ENCODE measurements around the gene RBM10.
A peak's percentile ranks its signal among the peaks of the same experiment; 100 is the strongest.
"Not testable (repeated sequence)": the region's sequence is repeated elsewhere in the genome, so short reads cannot be mapped to it uniquely, and the experiment has no call there.

The RBM10 gene

GRCh38 chrX:47129157-47129898, 15.7 kb upstream of the RBM10 start:
- DNase-seq (ENCODE audit: low read depth), result peak; percentile 95
- TF ChIP-seq CTCF (conservative IDR thresholded peaks at IDR 0.05; ENCODE audit: control insufficient read depth, insufficient read depth, low read depth, low read length), result no peak
- H3K4me3 ChIP-seq (ENCODE audit: control insufficient read depth, low read depth, low read length), result peak overlapping the region; percentile 68

GRCh38 chrX:47129899-47130358, 15.1 kb upstream of the RBM10 start:
- peak; percentile 16 for DNase-seq (ENCODE audit: low read depth)
- no peak for TF ChIP-seq CTCF (conservative IDR thresholded peaks at IDR 0.05; ENCODE audit: control insufficient read depth, insufficient read depth, low read depth, low read length)
- peak overlapping the region; percentile 68 for H3K4me3 ChIP-seq (ENCODE audit: control insufficient read depth, low read depth, low read length)

- no peak overlapping the region for H3K4me3 ChIP-seq (ENCODE audit: control insufficient read depth, low read depth, low read length)
- TF ChIP-seq CTCF (conservative IDR thresholded peaks at IDR 0.05; ENCODE audit: control insufficient read depth, insufficient read depth, low read depth, low read length), result no peak
- DNase-seq (ENCODE audit: low read depth), result no peak
These were observed 11.5 kb upstream of the RBM10 start for GRCh38 chrX:47133493-47133892.

DNA sequence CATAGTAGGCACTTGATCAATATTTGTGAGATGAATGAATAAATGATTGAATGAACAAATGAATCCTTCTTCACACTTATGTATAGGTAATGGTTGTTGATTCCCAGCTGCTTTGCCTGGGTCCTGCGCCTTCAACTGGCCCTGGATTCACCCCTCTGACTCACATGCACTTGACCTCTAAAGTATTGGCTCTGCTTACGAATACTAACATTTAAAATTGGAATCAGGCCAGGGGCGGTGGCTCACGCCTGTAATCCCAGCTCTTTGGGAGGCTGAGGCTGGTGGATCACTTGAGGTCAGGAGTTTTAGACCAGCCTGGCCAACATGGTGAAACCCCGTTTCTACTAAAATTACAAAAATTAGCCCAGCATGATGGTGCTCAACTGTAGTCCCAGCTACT, 9.4 kb upstream of the RBM10 start:
- peak; percentile 80 for DNase-seq (ENCODE audit: low read depth)
- not testable (repeated sequence) for H3K4me3 ChIP-seq (ENCODE audit: control insufficient read depth, low read depth, low read length)

DNA sequence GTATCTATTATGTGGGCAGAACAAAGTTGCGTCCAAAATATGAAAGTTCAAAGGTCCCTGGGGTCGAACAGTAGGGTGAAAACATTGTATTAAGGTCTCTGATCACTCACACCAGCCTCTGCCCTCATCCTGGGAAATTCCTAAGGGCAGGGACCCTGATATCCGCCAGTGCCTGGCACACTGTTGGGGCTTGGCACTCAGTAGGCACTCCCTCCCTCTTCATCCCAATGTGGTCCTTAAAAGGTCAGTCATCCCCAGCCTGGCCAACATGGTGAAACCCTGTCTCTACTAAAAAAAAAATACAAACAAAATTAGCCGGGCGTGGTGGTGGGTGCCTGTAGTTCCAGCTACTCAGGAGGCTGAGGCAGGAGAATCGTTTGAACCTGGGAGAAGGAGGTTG, 6.8 kb upstream of the RBM10 start:
- H3K4me3 ChIP-seq (ENCODE audit: control insufficient read depth, low read depth, low read length), result no peak overlapping the region
- no peak for TF ChIP-seq CTCF (conservative IDR thresholded peaks at IDR 0.05; ENCODE audit: control insufficient read depth, insufficient read depth, low read depth, low read length)
- no peak for DNase-seq (ENCODE audit: low read depth)

GRCh38 chrX:47143894-47144625, 961 bp upstream of the RBM10 start:
- peak; percentile 33 for DNase-seq (ENCODE audit: low read depth)

More at GRCh38 chrX:47143894-47144625, 961 bp upstream of the RBM10 start:
- peak overlapping the region; percentile 80 for H3K4me3 ChIP-seq (ENCODE audit: control insufficient read depth, low read depth, low read length)
- TF ChIP-seq CTCF (conservative IDR thresholded peaks at IDR 0.05; ENCODE audit: control insufficient read depth, insufficient read depth, low read depth, low read length), result no peak
